HCT116 (cell line): Measurements from ENCODE around the gene NRBF2. TPM values are rescaled to one million over a fixed set of nuclear protein-coding genes. Genes with fewer than 3 reads are reported as not detected.

Experiments
- ATAC-seq: fragments of 200-7000 bp; cut with Tn5 transposase; 2 replicates; pipeline ENCODE4 v1.9.1; 2020; ENCODE audit warnings: mild to moderate bottlenecking, moderate library complexity
- BruUV-seq: library from RNA; stranded (reverse); fragments of 400-500 nt; replicated peaks from 2 replicates; lab custom pipeline; 2021; lab: Mats Ljungman, UMichigan
- CTCF ChIA-PET: fragments of 300-600 bp; sonication (Branson Sonifier 250); formaldehyde crosslinking; loops from one replicate; lab custom pipeline; 2021; ENCODE audit warnings: antibody characterized with exemption; lab: Charles Lee
- POLR2A ChIA-PET: fragments of 300-600, 350-600 bp; sonication (Branson Sonifier 250); formaldehyde crosslinking; loops from one replicate; lab custom pipeline; 2021; ENCODE audit warnings: antibody characterized with exemption; lab: Charles Lee
- RAD21 ChIA-PET, 2 experiments: fragments of 300-600 bp; sonication (Branson Sonifier 250); formaldehyde crosslinking; loops; one replicate each; lab custom pipeline; 2023; ENCODE audit warnings: low total read pairs in 2 of 2; ENCODE audit not compliant: uncharacterized antibody in 2 of 2, unreplicated experiment in 2 of 2, low non-redundant PET in 1 of 2; lab: Charles Lee
- DNase-seq: peaks from one replicate; pipeline ENCODE4 v3.0.0-alpha.2; 2010; ENCODE audit warnings: low read depth, low spot score
- H2AFZ ChIP-seq: fragments of 200-600 bp; shearing (Covaris generic), sonication (generic); 2 replicates; pipeline ENCODE4 v1.6.1; 2017; ENCODE audit warnings: low read depth, mixed run types, mixed read lengths, antibody characterized with exemption, low read length; ENCODE audit not compliant: poor library complexity, severe bottlenecking
- H3K27ac ChIP-seq: 2 replicates; pipeline ENCODE4 v1.5.1; 2012; ENCODE audit warnings: low read depth, low read length
- H3K27me3 ChIP-seq: fragments of 200-600 bp; sonication (generic); 2 replicates; pipeline ENCODE4 v1.6.1; 2016; ENCODE audit warnings: mixed run types, low read length, mixed read lengths; ENCODE audit not compliant: insufficient read depth
- H3K36me3 ChIP-seq, 2 experiments: fragments of 200-500 bp in 1 of 2; fragments of 200-600 bp in 1 of 2; sonication (Bioruptor generic) in 1 of 2; sonication (generic) in 1 of 2; 2 replicates each; pipeline versions ENCODE4 v1.5.1 to v1.6.1; 2014 to 2016; ENCODE audit warnings: low read length in 2 of 2, inconsistent platforms in 1 of 2, mixed read lengths in 1 of 2, mixed run types in 1 of 2; ENCODE audit not compliant: insufficient read depth in 2 of 2, control insufficient read depth in 1 of 2
- H3K4me1 ChIP-seq, 2 experiments: fragments of 200-600 bp in 1 of 2; sonication (generic) in 1 of 2; 2 replicates each; pipeline versions ENCODE4 v1.5.1 to v1.6.1; 2012 to 2017; ENCODE audit warnings: low read length in 2 of 2, inconsistent platforms in 1 of 2, mild to moderate bottlenecking in 1 of 2, mixed read lengths in 1 of 2, mixed run types in 1 of 2, moderate library complexity in 1 of 2; ENCODE audit not compliant: insufficient read depth in 2 of 2, control insufficient read depth in 1 of 2
- H3K4me2 ChIP-seq: fragments of 200-600 bp; sonication (generic); 2 replicates; pipeline ENCODE4 v1.6.1; 2017; ENCODE audit warnings: mixed run types, low read length, mixed read lengths
- H3K4me3 ChIP-seq, 2 experiments: fragments of 200-600 bp in 1 of 2; sonication (generic) in 1 of 2; replicated peaks in 1 of 2; 2 replicates each; pipeline ENCODE4 v1.5.1; 2011 to 2016; ENCODE audit warnings: low read length in 2 of 2, control low read depth in 1 of 2, low read depth in 1 of 2, mild to moderate bottlenecking in 1 of 2, mixed read lengths in 1 of 2, mixed run types in 1 of 2
- H3K79me2 ChIP-seq: fragments of 200-600 bp; sonication (generic); 2 replicates; pipeline ENCODE4 v1.6.1; 2017; ENCODE audit warnings: mild to moderate bottlenecking, mixed run types, low read length, moderate library complexity, mixed read lengths; ENCODE audit not compliant: insufficient read depth
- H3K9ac ChIP-seq: fragments of 200-600 bp; sonication (generic); 2 replicates; pipeline ENCODE4 v1.6.1; 2016; ENCODE audit warnings: low read length, mixed read lengths
- H3K9me2 ChIP-seq: fragments of 200-600 bp; sonication (generic), shearing (Covaris generic); 2 replicates; pipeline ENCODE4 v1.6.1; 2017; ENCODE audit warnings: mixed run types, mild to moderate bottlenecking, moderate library complexity; ENCODE audit not compliant: insufficient read depth
- H3K9me3 ChIP-seq, 2 experiments: fragments of 200-500 bp in 1 of 2; fragments of 200-600 bp in 1 of 2; sonication (Bioruptor generic) in 1 of 2; sonication (generic) in 1 of 2; 2 replicates each; pipeline ENCODE4 v1.6.1; 2014 to 2017; ENCODE audit warnings: low read length in 2 of 2, mixed read lengths in 2 of 2, inconsistent platforms in 1 of 2, low read depth in 1 of 2, mild to moderate bottlenecking in 1 of 2, mixed run types in 1 of 2, moderate library complexity in 1 of 2; ENCODE audit not compliant: control insufficient read depth in 1 of 2, insufficient read depth in 1 of 2
- H4K20me1 ChIP-seq: fragments of 200-600 bp; sonication (generic), shearing (Covaris generic); 2 replicates; pipeline ENCODE4 v1.6.1; 2017; ENCODE audit warnings: mixed run types, mild to moderate bottlenecking, moderate library complexity; ENCODE audit not compliant: insufficient read depth
- CBX3 ChIP-seq: IDR thresholded peaks from 2 replicates; pipeline ENCODE4 v1.6.1; 2012; ENCODE audit warnings: low read depth
- CEBPB ChIP-seq: IDR thresholded peaks from 2 replicates; pipeline ENCODE4 v1.6.1; 2012; ENCODE audit warnings: low read depth
- CTCF ChIP-seq, 3 experiments: fragments of 200-600 bp in 1 of 3; sonication (generic) in 1 of 3; IDR thresholded peaks in 2 of 3; conservative IDR thresholded peaks in 1 of 3; 2 replicates each; pipeline ENCODE4 v1.5.1; 2012 to 2017; ENCODE audit warnings: low read depth in 2 of 3, low read length in 2 of 3, antibody characterized with exemption in 1 of 3, borderline replicate concordance in 1 of 3, control low read depth in 1 of 3, mild to moderate bottlenecking in 1 of 3, mixed read lengths in 1 of 3, mixed run types in 1 of 3, moderate library complexity in 1 of 3; ENCODE audit not compliant: insufficient read depth in 1 of 3
- EZH2 ChIP-seq: fragments of 200-600 bp; sonication (generic); IDR thresholded peaks from 2 replicates; pipeline ENCODE4 v1.6.1; 2017; ENCODE audit warnings: antibody characterized with exemption, mixed run types
- JUND ChIP-seq: IDR thresholded peaks from 2 replicates; pipeline ENCODE4 v1.6.1; 2012
- REST ChIP-seq: IDR thresholded peaks from 2 replicates; pipeline ENCODE4 v1.6.1; 2012; ENCODE audit warnings: low read depth
- SIN3A ChIP-seq: IDR thresholded peaks from 2 replicates; pipeline ENCODE4 v1.6.1; 2012; ENCODE audit warnings: low read depth
- YY1 ChIP-seq: IDR thresholded peaks from 2 replicates; pipeline ENCODE4 v1.6.1; 2011; ENCODE audit warnings: low read length, low read depth, moderate library complexity, mild to moderate bottlenecking; ENCODE audit not compliant: insufficient replicate concordance; ENCODE audit errors: extremely low read depth
- intact Hi-C: fragments of 100-400 bp; cut with micrococcal nuclease; formaldehyde crosslinking; loops from 2 replicates; pipeline ENCODE4 v1.10.0; 2022
- total RNA-seq: library from RNA; stranded (reverse); gene quantifications from one replicate; pipeline ENCODE4 v1.2.1, GENCODE V29; 2021; ENCODE audit not compliant: unreplicated experiment

Gene NRBF2
- total RNA-seq, 1 experiment from 2014 or later, result 20.2 TPM

GRCh38 chr10:63173468-63174232 lies 40.5 kb downstream of the NRBF2 start (continued):
- TF ChIP-seq REST, result no peak
- no peak for TF ChIP-seq JUND
- TF ChIP-seq YY1, result no peak
- no peak for TF ChIP-seq EZH2
- TF ChIP-seq CEBPB, result no peak

GRCh38 chr10:63175534-63175933 lies 42.4 kb downstream of the NRBF2 start:
- ChIA-PET CTCF (interaction anchor here (1.0 to 2.0 kb wide), 3 partner anchors 8 to 545 kb away, joined by 3 to 5 read pairs (median 4); no protein-coding TSS in a partner anchor), POLR2A (no interaction called here)
- no peak for ATAC-seq

More at GRCh38 chr10:63175534-63175933, 42.4 kb downstream of the NRBF2 start:
- DNase-seq, result no peak
- H3K4me3 ChIP-seq, result no peak overlapping the region
- H2AFZ ChIP-seq, result no peak overlapping the region
- H4K20me1 ChIP-seq, result no peaks in the 10 kb centered on the region
- H3K9me3 ChIP-seq, result no peaks in the 10 kb centered on the region
- H3K4me2 ChIP-seq, result no peak overlapping the region
- TF ChIP-seq SIN3A (no peak), CBX3 (no peak), CTCF (IDR thresholded peaks at IDR 0.05 in 2 of 3, conservative IDR thresholded peaks at IDR 0.05 in 1 of 3; ENCODE audit: borderline replicate concordance in 1 of 3, insufficient read depth in 1 of 3, low read depth in 2 of 3, low read length in 2 of 3) (0 out of 6 replicates have a peak, but pooled peaks of 1 of the 3 experiments have one; percentile 11)
- no peaks in the 10 kb centered on the region for H3K4me1 ChIP-seq
- H3K9me2 ChIP-seq, result no peaks in the 10 kb centered on the region
- intact Hi-C loops, result no loop called here
- no peaks in the 10 kb centered on the region for H3K79me2 ChIP-seq
- no peak overlapping the region for H3K27ac ChIP-seq
- no peaks in the 10 kb centered on the region for H3K27me3 ChIP-seq
- H3K9ac ChIP-seq, result no peak overlapping the region
- RAD21 ChIA-PET, result no interaction called here
- BruUV-seq, result TSS peak; percentile 12
- peaks cover 15 to 35% of the 10 kb centered on the region in 2 experiments for H3K36me3 ChIP-seq
